ENCODE measurements around the gene EXOSC9. TPM values are rescaled to one million over a fixed set of nuclear protein-coding genes. Genes with fewer than 3 reads are reported as not detected.

The EXOSC9 gene
- total and polyA plus RNA-seq, 2 of the 8 experiments (the other 6 are each of a cell fraction or from before 2014, with no cell fraction given): 33.2 to 54.9 TPM

DNA sequence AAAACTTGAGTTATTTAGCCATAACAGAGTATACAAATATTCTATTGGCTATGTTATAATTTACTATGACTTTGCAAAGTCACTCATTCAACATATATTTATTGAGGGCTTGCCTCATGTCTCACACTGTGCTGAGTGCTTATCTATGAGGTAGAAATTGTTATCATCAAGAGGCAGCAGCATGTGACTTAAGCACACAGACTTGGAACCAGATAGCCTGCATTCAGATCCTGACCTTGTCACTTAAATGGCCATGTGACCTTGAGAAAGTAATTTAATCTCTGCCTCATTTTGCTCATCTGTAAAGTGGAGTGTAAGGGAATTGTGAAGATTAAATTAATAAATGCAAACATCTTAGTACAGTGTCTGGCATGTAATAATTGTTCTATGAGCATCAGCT lies 10.1 kb upstream of the EXOSC9 start (continued):
- TF ChIP-seq KDM4A (IDR thresholded peaks at IDR 0.05; ENCODE audit: low read depth, low read length, severe bottlenecking) (no peak), POU5F1 (IDR thresholded peaks at IDR 0.05; ENCODE audit: low read depth, low read length) (no peak), CBX8 (IDR thresholded peaks at IDR 0.05; ENCODE audit: borderline replicate concordance, low read depth, low read length) (no peak)
- TF ChIP-seq, protein P1, sequence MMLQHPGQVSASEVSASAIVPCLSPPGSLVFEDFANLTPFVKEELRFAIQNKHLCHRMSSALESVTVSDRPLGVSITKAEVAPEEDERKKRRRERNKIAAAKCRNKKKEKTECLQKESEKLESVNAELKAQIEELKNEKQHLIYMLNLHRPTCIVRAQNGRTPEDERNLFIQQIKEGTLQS (IDR thresholded peaks at IDR 0.05; ENCODE audit: insufficient read depth, low read depth, low read length): no peak
- TF ChIP-seq, protein P2, sequence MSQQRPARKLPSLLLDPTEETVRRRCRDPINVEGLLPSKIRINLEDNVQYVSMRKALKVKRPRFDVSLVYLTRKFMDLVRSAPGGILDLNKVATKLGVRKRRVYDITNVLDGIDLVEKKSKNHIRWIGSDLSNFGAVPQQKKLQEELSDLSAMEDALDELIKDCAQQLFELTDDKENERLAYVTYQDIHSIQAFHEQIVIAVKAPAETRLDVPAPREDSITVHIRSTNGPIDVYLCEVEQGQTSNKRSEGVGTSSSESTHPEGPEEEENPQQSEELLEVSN (IDR thresholded peaks at IDR 0.05): no peak

Measured in H1 (cell line).